GM10266 (cell line): ENCODE data around the gene FIGN.

Source experiments
- DNase-seq: peaks from one replicate; pipeline ENCODE4 v3.0.0; 2012; ENCODE audit errors: extremely low spot score
- CTCF ChIP-seq: IDR thresholded peaks from 2 replicates; pipeline ENCODE4 v1.5.1; 2012; ENCODE audit warnings: mild to moderate bottlenecking, low read depth; ENCODE audit not compliant: control insufficient read depth, insufficient read depth; ENCODE audit errors: missing control alignments

FIGN gene

GRCh38 chr2:163756588-163756987 is 20.8 kb upstream of the FIGN start:
- no peak for TF ChIP-seq CTCF
- no peak for DNase-seq

GRCh38 chr2:163755366-163755765 is 19.6 kb upstream of the FIGN start:
- TF ChIP-seq CTCF = no peak
- DNase-seq = no peak

GRCh38 chr2:163753726-163754125 is 17.9 kb upstream of the FIGN start:
- DNase-seq = no peak
- no peak for TF ChIP-seq CTCF

GRCh38 chr2:163752267-163752666 is 16.5 kb upstream of the FIGN start:
- no peak for TF ChIP-seq CTCF
- DNase-seq = no peak

GRCh38 chr2:163751696-163752095 is 15.9 kb upstream of the FIGN start:
- DNase-seq = no peak
- TF ChIP-seq CTCF = no peak

- DNase-seq = no peak
- TF ChIP-seq CTCF = no peak
These were observed 12.6 kb upstream of the FIGN start for GRCh38 chr2:163748420-163748819.

- no peak for TF ChIP-seq CTCF
- no peak for DNase-seq
These were observed 5.6 kb upstream of the FIGN start for GRCh38 chr2:163741435-163741834.
